ENCODE measurements around the gene MYZAP.

DNA sequence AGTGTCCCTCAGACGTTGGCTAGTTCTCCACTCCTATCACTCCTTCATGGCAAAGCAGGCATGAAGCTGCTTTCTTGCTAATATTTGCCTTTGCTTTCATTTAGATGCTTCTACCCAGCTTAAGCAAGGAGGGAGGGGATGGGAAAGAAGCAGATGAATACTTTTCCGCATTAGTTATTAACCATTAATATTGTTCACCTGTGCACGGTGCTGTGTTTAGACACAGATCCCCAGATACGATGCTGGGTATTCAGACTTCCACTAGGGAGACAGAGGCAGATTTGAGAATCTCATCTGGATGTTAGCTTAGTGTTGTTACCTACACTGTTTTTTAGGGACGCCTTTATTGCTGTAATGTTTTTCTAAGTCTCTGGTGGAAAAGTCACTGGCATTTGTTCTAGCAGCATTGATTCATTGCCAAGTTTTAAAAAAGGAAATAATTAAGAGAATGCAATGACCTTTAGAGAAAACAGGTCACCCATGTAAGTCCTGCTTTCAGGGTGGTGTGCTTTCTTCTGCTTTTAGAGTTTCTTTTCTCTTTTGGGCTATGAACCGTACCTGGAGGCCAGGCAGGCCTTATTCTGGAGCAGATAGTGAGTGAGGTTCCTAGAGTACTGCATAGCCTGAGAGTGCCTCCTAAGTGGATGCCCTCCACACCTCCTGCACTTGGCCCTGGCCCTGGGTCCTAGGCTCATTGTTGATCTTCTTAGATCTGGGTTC, 55.5 kb downstream of the MYZAP start:
- TF ChIP-seq, protein P1, sequence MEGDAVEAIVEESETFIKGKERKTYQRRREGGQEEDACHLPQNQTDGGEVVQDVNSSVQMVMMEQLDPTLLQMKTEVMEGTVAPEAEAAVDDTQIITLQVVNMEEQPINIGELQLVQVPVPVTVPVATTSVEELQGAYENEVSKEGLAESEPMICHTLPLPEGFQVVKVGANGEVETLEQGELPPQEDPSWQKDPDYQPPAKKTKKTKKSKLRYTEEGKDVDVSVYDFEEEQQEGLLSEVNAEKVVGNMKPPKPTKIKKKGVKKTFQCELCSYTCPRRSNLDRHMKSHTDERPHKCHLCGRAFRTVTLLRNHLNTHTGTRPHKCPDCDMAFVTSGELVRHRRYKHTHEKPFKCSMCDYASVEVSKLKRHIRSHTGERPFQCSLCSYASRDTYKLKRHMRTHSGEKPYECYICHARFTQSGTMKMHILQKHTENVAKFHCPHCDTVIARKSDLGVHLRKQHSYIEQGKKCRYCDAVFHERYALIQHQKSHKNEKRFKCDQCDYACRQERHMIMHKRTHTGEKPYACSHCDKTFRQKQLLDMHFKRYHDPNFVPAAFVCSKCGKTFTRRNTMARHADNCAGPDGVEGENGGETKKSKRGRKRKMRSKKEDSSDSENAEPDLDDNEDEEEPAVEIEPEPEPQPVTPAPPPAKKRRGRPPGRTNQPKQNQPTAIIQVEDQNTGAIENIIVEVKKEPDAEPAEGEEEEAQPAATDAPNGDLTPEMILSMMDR (IDR thresholded peaks at IDR 0.05; ENCODE audit: insufficient read depth, low read length), result no peak
- TF ChIP-seq SPI1 (IDR thresholded peaks at IDR 0.05; ENCODE audit: borderline replicate concordance, low read depth) (no peak), GABPA (IDR thresholded peaks at IDR 0.05; ENCODE audit: low read depth) (no peak), POLR2AphosphoS5 (IDR thresholded peaks at IDR 0.05; ENCODE audit: low read depth) (no peak)
- TF ChIP-seq, protein P2, sequence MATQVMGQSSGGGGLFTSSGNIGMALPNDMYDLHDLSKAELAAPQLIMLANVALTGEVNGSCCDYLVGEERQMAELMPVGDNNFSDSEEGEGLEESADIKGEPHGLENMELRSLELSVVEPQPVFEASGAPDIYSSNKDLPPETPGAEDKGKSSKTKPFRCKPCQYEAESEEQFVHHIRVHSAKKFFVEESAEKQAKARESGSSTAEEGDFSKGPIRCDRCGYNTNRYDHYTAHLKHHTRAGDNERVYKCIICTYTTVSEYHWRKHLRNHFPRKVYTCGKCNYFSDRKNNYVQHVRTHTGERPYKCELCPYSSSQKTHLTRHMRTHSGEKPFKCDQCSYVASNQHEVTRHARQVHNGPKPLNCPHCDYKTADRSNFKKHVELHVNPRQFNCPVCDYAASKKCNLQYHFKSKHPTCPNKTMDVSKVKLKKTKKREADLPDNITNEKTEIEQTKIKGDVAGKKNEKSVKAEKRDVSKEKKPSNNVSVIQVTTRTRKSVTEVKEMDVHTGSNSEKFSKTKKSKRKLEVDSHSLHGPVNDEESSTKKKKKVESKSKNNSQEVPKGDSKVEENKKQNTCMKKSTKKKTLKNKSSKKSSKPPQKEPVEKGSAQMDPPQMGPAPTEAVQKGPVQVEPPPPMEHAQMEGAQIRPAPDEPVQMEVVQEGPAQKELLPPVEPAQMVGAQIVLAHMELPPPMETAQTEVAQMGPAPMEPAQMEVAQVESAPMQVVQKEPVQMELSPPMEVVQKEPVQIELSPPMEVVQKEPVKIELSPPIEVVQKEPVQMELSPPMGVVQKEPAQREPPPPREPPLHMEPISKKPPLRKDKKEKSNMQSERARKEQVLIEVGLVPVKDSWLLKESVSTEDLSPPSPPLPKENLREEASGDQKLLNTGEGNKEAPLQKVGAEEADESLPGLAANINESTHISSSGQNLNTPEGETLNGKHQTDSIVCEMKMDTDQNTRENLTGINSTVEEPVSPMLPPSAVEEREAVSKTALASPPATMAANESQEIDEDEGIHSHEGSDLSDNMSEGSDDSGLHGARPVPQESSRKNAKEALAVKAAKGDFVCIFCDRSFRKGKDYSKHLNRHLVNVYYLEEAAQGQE (IDR thresholded peaks at IDR 0.05; ENCODE audit: insufficient replicate concordance, low read depth), result no peak

Measured in HL-60 (cell line).